IPS-18a (cell line): Measurements from ENCODE around the gene SLC43A2.

Experiments used
- H3K27ac ChIP-seq: one replicate; pipeline ENCODE4 v1.5.1; 2013; ENCODE audit warnings: low read length
- H3K27me3 ChIP-seq: one replicate; pipeline ENCODE4 v1.6.1; 2013; ENCODE audit warnings: mild to moderate bottlenecking, low read length; ENCODE audit not compliant: control insufficient read depth, insufficient read depth
- H3K36me3 ChIP-seq: one replicate; pipeline ENCODE4 v1.6.1; 2013; ENCODE audit warnings: low read depth, low read length; ENCODE audit not compliant: control insufficient read depth
- H3K4me1 ChIP-seq: one replicate; pipeline ENCODE4 v1.6.1; 2013; ENCODE audit warnings: low read depth, low read length; ENCODE audit not compliant: control insufficient read depth
- H3K4me3 ChIP-seq: one replicate; pipeline ENCODE4 v1.5.1; 2013; ENCODE audit warnings: low read length
- H3K9ac ChIP-seq: one replicate; pipeline ENCODE4 v1.6.1; 2013; ENCODE audit warnings: mild to moderate bottlenecking, low read length, moderate library complexity
- H3K9me3 ChIP-seq: one replicate; pipeline ENCODE4 v1.6.1; 2013; ENCODE audit warnings: low read depth, low read length; ENCODE audit not compliant: control insufficient read depth

The SLC43A2 gene

GRCh38 chr17:1592751-1593629 lies 35.6 kb downstream of the SLC43A2 start:
- Histone ChIP-seq H3K27ac (no peak overlapping the region), H3K4me1 (no peaks in the 10 kb centered on the region), H3K36me3 (no peaks in the 10 kb centered on the region), H3K9me3 (no peaks in the 10 kb centered on the region), H3K4me3 (no peak overlapping the region), H3K27me3 (no peaks in the 10 kb centered on the region), H3K9ac (no peak overlapping the region)

GRCh38 chr17:1591474-1592090 lies 37.1 kb downstream of the SLC43A2 start:
- Histone ChIP-seq H3K4me1 (no peaks in the 10 kb centered on the region), H3K9me3 (no peaks in the 10 kb centered on the region), H3K27ac (no peak overlapping the region), H3K27me3 (no peaks in the 10 kb centered on the region), H3K4me3 (no peak overlapping the region), H3K36me3 (no peaks in the 10 kb centered on the region), H3K9ac (no peak overlapping the region)

- H3K9me3 ChIP-seq, result no peaks in the 10 kb centered on the region
- H3K27ac ChIP-seq, result no peak overlapping the region
- no peak overlapping the region for H3K4me3 ChIP-seq
- peaks cover 6% of the 10 kb centered on the region for H3K4me1 ChIP-seq
- H3K36me3 ChIP-seq, result no peaks in the 10 kb centered on the region
- H3K9ac ChIP-seq, result no peak overlapping the region
- H3K27me3 ChIP-seq, result no peaks in the 10 kb centered on the region
Observed at GRCh38 chr17:1590747-1591473, 37.7 kb downstream of the SLC43A2 start.

GRCh38 chr17:1590029-1590746 lies 38.4 kb downstream of the SLC43A2 start:
- H3K9me3 ChIP-seq, result no peaks in the 10 kb centered on the region
- no peak overlapping the region for H3K27ac ChIP-seq

GRCh38 chr17:1588821-1589585 lies 39.6 kb downstream of the SLC43A2 start:
- no peak overlapping the region for H3K27ac ChIP-seq
- no peaks in the 10 kb centered on the region for H3K9me3 ChIP-seq
- H3K4me3 ChIP-seq, result no peak overlapping the region
- no peak overlapping the region for H3K9ac ChIP-seq
- H3K4me1 ChIP-seq, result peaks cover 18% of the 10 kb centered on the region
- no peaks in the 10 kb centered on the region for H3K36me3 ChIP-seq
- no peaks in the 10 kb centered on the region for H3K27me3 ChIP-seq

More at GRCh38 chr17:1590029-1590746, 38.4 kb downstream of the SLC43A2 start:
- no peak overlapping the region for H3K9ac ChIP-seq
- H3K4me1 ChIP-seq, result peaks cover 12% of the 10 kb centered on the region
- no peaks in the 10 kb centered on the region for H3K27me3 ChIP-seq
- no peak overlapping the region for H3K4me3 ChIP-seq
- H3K36me3 ChIP-seq, result no peaks in the 10 kb centered on the region

- H3K4me3 ChIP-seq, result no peak overlapping the region
- no peak overlapping the region for H3K9ac ChIP-seq
- H3K36me3 ChIP-seq, result no peaks in the 10 kb centered on the region
- H3K27ac ChIP-seq, result no peak overlapping the region
- no peaks in the 10 kb centered on the region for H3K27me3 ChIP-seq
- H3K4me1 ChIP-seq, result peaks cover 18% of the 10 kb centered on the region
- no peaks in the 10 kb centered on the region for H3K9me3 ChIP-seq
Observed at GRCh38 chr17:1584167-1584566, 44.5 kb downstream of the SLC43A2 start.

- Histone ChIP-seq H3K27ac (no peak overlapping the region), H3K9ac (no peak overlapping the region), H3K9me3 (no peaks in the 10 kb centered on the region), H3K4me1 (peaks cover 18% of the 10 kb centered on the region), H3K4me3 (no peak overlapping the region), H3K36me3 (no peaks in the 10 kb centered on the region), H3K27me3 (no peaks in the 10 kb centered on the region)
Observed at GRCh38 chr17:1583556-1583955, 45.1 kb downstream of the SLC43A2 start.

- Histone ChIP-seq H3K27ac (no peak overlapping the region), H3K4me3 (no peak overlapping the region), H3K36me3 (no peaks in the 10 kb centered on the region), H3K4me1 (peaks cover 18% of the 10 kb centered on the region), H3K9ac (no peak overlapping the region), H3K27me3 (no peaks in the 10 kb centered on the region), H3K9me3 (no peaks in the 10 kb centered on the region)
Observed at GRCh38 chr17:1582374-1582773, 46.3 kb downstream of the SLC43A2 start.

GRCh38 chr17:1580979-1581676 lies 47.5 kb downstream of the SLC43A2 start:
- Histone ChIP-seq H3K36me3 (no peaks in the 10 kb centered on the region), H3K9me3 (no peaks in the 10 kb centered on the region), H3K4me3 (no peak overlapping the region), H3K27ac (no peak overlapping the region), H3K9ac (no peak overlapping the region), H3K4me1 (peaks cover 14% of the 10 kb centered on the region), H3K27me3 (no peaks in the 10 kb centered on the region)

GRCh38 chr17:1578029-1578428 lies 50.6 kb downstream of the SLC43A2 start:
- H3K4me1 ChIP-seq, result peaks cover 8% of the 10 kb centered on the region
- no peak overlapping the region for H3K9ac ChIP-seq
- no peaks in the 10 kb centered on the region for H3K36me3 ChIP-seq
- H3K4me3 ChIP-seq, result no peak overlapping the region
- H3K9me3 ChIP-seq, result no peaks in the 10 kb centered on the region
- H3K27me3 ChIP-seq, result no peaks in the 10 kb centered on the region
- H3K27ac ChIP-seq, result no peak overlapping the region
